Motor neuron (in vitro differentiated cells): Measurements from ENCODE around the gene SULF2. TPM values are rescaled to one million over a fixed set of nuclear protein-coding genes. Genes with fewer than 3 reads are reported as not detected.
"Not testable (repeated sequence)": the region's sequence is repeated elsewhere in the genome, so short reads cannot be mapped to it uniquely, and the experiment has no call there.

Experiments used
- ATAC-seq, 8 experiments: fragments of 200-7000 bp; cut with Tn5 transposase; replicated peaks in 6 of 8; 2 replicates each; pipeline ENCODE4 v1.8.0; 2021; ENCODE audit warnings: mild to moderate bottlenecking in 8 of 8, moderate library complexity in 8 of 8
- H3K27ac ChIP-seq, 2 donors: fragments of 250-450 bp; sonication (Bioruptor Pico); 2 replicates each; pipeline ENCODE4 v1.9.0; 2021; ENCODE audit warnings: antibody characterized with exemption in 2 of 2, mild to moderate bottlenecking in 2 of 2, moderate library complexity in 1 of 2
- H3K4me1 ChIP-seq, 2 donors: fragments of 250-450 bp; sonication (Bioruptor Pico); replicated peaks in 1 of 2; 2 replicates each; pipeline ENCODE4 v1.6.1; 2021; ENCODE audit warnings: antibody characterized with exemption in 2 of 2, mild to moderate bottlenecking in 2 of 2, moderate library complexity in 1 of 2
- H3K4me3 ChIP-seq, 5 donors: fragments of 250-450 bp; sonication (Bioruptor Pico); 2 replicates each; pipeline ENCODE4 v1.9.0; 2021; ENCODE audit warnings: antibody characterized with exemption in 5 of 5, mild to moderate bottlenecking in 5 of 5, moderate library complexity in 4 of 5
- WGBS, 10 experiments: fragments of 450-650 bp; shearing (Covaris generic); methylation state at CpG; one replicate each; pipeline ENCODE4 v1.0.0; 2022; 5-methylcytosine and 5-hydroxymethylcytosine counted together
- in situ Hi-C, 9 experiments: fragments of 400-800 bp; cut with MboI; loops; one replicate each; pipeline ENCODE4 v1.15.0; 2021; ENCODE audit warnings: low sequenced_read_pairs in 9 of 9, low pct_unique_long_range_greater_than_20kb in 2 of 9; ENCODE audit not compliant: unreplicated experiment in 9 of 9
- total RNA-seq, 8 experiments: library from RNA; unstranded; fragments of 300-600 nt; gene quantifications; 2 replicates each; pipeline versions ENCODE4 v1.2.3 to v1.2.4, GENCODE V29; 2022

SULF2 gene
- total RNA-seq, 8 experiments from 2014 or later: 65.5 to 373 (median 95.6) TPM

DNA sequence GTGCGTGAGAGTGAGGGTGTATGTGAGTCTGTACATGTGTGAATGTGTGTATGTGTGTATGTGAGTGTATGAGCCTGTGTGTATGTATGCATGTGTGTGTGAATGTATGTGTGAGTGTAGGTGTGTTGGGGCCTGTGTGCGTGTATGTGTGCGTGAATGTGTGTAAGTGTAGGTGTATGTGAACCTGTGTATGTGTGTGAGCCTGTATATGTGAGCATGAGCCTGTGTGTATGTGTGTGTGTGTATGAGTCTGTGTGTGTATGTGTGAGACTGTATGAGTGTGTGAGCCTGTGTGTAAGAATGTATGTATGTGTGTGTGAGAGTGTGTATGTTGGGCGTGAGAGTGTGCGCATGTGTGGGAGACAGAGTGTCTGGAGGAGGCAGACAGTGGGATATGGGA, 15.8 kb upstream of the SULF2 start:
- H3K27ac ChIP-seq: no peak overlapping the region
- ATAC-seq: peak in 4 of 8 experiments; percentile 7 to 27 (median 16)
- no peak overlapping the region for H3K4me3 ChIP-seq
- in situ Hi-C loops: no loop called here
- WGBS, 10 experiments: 93 to 100% (median 98%) methylated on average over 1 to 4 of the region's 5 CpGs; no CpG with 5 or more reads in 4 of the 10 experiments
- peaks cover 14 to 15% of the 10 kb centered on the region in 2 donors for H3K4me1 ChIP-seq

DNA sequence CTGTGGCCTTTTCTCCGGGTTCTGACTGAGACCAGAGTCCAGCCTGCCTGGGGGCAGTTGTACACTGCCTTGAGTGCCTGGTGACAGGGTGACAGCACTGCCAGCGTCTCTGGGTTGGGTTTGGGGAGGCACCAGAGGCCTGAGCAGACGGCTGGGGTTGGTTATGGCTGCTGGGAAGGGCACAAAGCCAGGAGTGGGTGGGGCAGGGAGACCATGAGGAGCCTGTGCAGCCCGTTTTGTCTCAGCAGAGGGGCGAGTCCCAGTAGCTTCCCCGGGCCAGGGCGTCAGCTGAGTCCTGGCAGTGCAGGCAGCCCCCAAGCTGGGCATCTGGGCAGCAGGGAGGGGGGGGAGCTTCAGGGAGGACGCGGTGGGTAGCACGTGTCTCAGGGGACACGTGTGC, 15.3 kb upstream of the SULF2 start:
- in situ Hi-C loops: no loop called here
- no peak overlapping the region for H3K27ac ChIP-seq
- peak; percentile 47 to 90 (median 63) for ATAC-seq
- H3K4me3 ChIP-seq: no peak overlapping the region
- 23 to 100% (median 100%) methylated on average over 1 to 3 of the region's 11 CpGs; no CpG with 5 or more reads in 7 of the 10 experiments for whole genome bisulfite sequencing, 10 experiments
- peaks cover 14 to 15% of the 10 kb centered on the region in 2 donors for H3K4me1 ChIP-seq

DNA sequence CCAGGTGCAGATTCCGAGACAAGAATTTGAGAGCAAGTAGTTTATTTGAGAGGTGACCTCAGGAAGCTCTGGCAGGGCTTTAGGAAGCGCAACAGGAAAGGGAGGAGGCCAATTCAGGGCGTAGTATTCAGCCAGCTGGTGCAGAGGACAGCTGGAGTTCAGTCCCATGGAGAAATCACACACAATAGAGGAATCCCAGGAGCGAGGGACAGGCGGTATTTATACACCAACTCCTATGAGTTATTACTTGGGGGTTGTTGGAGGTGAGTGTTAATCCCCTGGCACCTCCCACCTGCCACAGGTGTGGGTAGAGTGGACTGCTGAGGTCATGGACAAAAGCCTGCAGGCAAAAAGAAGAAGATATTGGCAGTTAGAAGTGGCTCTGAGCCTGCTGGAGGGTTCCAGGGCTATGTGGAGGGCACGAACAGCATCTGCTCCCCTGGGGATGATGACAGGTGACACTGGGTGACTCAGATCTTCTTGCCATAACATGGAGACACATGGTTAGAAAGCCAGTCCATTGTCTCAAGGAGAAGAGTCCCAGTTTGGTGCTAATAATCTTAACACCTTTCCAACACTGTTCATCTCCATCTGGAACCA, 13.9 kb upstream of the SULF2 start:
- peak in 3 of 8 experiments; percentile 40 to 86 (median 83) for ATAC-seq
- H3K4me3 ChIP-seq: no peak overlapping the region
- no peak overlapping the region for H3K27ac ChIP-seq
- peaks cover 9 to 15% of the 10 kb centered on the region in 2 donors for H3K4me1 ChIP-seq
- WGBS, 10 experiments: 0 to 90% (median 77%) methylated on average over 1 to 6 of the region's 6 CpGs; no CpG with 5 or more reads in 5 of the 10 experiments
- in situ Hi-C loops: loop anchor here in 7 of 9 experiments (25.0 kb wide), 3 partner anchors 388 to 813 kb away; no protein-coding TSS in a partner anchor

DNA sequence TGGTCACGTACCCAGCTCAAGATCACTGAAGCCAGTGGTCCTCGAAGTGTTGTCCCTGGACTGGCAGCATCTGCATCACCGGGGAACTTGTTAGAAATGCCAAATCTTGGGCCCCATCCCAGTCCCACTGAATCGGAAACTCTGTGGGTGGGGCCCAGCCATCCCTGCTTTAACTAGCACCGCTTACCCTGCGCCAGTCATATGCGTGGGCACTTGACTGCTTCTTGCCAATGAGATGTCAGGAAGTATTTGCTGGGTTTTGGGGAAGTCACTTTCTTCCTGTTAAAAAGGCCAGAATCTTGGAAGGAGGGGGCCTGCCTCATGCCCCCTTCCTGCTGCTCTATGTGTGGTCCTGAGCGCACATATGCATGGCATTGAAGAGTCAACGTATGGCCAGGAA, 11.7 kb upstream of the SULF2 start:
- Histone ChIP-seq H3K27ac (no peak overlapping the region), H3K4me1 (peaks cover 11 to 14% of the 10 kb centered on the region in 2 donors), H3K4me3 (no peak overlapping the region)
- no peak for ATAC-seq
- whole genome bisulfite sequencing, 10 experiments: 80 to 100% (median 90%) methylated on average over 1 to 7 of the region's 9 CpGs; no CpG with 5 or more reads in 3 of the 10 experiments
- in situ Hi-C loops: loop anchor here in 7 of 9 experiments (25.0 kb wide), 3 partner anchors 390 to 815 kb away; no protein-coding TSS in a partner anchor

DNA sequence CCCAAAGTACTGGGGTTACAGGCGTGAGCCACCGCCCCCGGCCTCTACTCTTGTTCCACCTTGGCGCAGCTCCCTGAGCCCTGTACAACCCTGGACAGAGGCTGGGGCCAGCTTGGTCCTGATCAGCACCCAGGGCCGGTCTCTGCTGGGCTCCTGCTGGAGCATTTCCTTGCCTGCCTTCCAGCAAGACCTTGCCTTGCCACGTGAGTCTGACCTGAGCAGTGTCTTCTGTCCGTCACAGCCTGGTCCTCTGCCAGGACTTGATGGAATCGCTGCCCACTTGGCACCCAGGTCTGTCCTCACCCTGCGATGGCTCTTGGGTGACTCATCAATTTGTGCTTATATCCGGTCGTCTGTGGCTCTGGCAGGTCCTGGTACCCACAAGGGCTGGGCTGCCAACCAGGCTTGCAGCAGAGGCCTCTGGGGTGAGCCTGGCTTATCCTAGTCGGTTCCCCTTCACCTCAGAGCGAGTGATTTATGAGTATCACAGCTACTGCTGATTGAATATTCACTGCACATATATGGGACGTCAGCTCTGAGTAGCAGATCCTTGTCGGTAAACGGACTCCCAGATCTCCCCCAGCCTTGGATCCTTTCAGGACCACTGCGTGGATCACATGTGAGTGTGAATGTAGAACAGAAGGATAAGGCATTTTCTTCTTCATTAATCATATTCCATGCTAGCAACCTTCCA, 10.1 kb upstream of the SULF2 start:
- WGBS, 10 experiments: 77 to 90% (median 85%) methylated on average over 2 to 11 of the region's 17 CpGs; no CpG with 5 or more reads in 6 of the 10 experiments
- Histone ChIP-seq H3K27ac (no peak overlapping the region), H3K4me3 (no peak overlapping the region), H3K4me1 (peaks cover 17 to 22% of the 10 kb centered on the region in 2 donors)
- ATAC-seq: peak in 5 of 8 experiments; percentile 36 to 71 (median 65)
- in situ Hi-C loops: loop anchor here in 7 of 9 experiments (25.0 kb wide), 3 partner anchors 392 to 817 kb away; no protein-coding TSS in a partner anchor

DNA sequence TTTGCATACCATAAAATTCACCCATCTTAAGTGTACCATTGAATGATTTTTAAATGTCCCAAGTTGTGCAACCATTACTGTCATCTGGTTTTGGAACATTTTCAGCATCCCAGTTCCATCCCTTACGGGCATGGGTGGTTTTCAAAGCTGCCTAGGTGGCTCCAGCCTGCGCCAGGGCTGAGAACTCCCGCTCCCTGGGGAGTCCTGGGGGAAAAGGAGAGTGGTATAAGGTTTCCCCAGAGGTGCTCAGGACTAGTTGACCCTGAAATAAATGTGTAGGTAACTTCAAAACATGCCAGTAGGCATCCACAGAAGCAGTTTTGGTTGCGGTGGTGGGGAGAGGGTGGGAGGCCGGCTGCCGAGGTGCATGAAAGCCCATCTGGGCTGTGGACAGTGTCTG, 9.0 kb upstream of the SULF2 start:
- H3K27ac ChIP-seq, ATAC-seq, H3K4me3 ChIP-seq: not testable (repeated sequence)
- in situ Hi-C loops: loop anchor here in 7 of 9 experiments (25.0 kb wide), 3 partner anchors 393 to 818 kb away; no protein-coding TSS in a partner anchor
- WGBS, 10 experiments: 100% methylated on average over 2 of the region's 6 CpGs; no CpG with 5 or more reads in 9 of the 10 experiments
- H3K4me1 ChIP-seq: peaks cover 28 to 33% of the 10 kb centered on the region in 2 donors

DNA sequence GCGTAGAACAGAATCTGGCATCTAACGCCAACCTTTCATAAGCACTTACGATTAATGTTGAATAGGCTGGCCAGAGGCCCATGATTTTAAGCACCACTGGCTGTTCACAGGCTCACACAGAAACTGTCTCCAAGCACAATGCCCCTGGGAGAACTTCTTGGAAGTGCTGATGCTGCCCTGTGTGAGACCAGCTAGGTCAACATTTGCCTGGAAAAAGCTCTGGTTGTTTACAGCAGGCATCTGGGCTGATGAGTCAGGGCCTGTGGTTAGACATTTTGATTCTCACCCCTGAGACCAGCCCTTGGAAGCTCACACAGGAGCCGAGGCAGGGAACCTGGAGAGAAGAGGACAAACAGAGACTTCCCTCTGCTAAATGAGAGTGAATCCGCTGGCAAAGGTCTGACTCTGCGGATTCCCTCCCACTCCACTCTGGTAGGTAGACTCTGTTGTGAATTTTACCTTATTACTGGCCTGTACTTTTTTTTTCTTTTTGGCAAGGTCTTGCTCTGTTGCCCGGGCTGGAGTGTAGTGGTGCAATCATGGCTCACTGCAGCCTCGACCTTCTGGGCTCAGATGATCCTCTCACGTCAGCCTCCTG, 6.8 kb upstream of the SULF2 start:
- in situ Hi-C loops: loop anchor here in 7 of 9 experiments (25.0 kb wide), 3 partner anchors 395 to 820 kb away; no protein-coding TSS in a partner anchor
- peak; percentile 80 to 91 (median 86) for ATAC-seq
- WGBS, 10 experiments: 0 to 70% (median 49%) methylated on average over 1 to 5 of the region's 9 CpGs; no CpG with 5 or more reads in 1 of the 10 experiments
- Histone ChIP-seq H3K4me3 (no peak overlapping the region), H3K4me1 (peaks cover 30 to 36% of the 10 kb centered on the region in 2 donors), H3K27ac (no peak overlapping the region)

DNA sequence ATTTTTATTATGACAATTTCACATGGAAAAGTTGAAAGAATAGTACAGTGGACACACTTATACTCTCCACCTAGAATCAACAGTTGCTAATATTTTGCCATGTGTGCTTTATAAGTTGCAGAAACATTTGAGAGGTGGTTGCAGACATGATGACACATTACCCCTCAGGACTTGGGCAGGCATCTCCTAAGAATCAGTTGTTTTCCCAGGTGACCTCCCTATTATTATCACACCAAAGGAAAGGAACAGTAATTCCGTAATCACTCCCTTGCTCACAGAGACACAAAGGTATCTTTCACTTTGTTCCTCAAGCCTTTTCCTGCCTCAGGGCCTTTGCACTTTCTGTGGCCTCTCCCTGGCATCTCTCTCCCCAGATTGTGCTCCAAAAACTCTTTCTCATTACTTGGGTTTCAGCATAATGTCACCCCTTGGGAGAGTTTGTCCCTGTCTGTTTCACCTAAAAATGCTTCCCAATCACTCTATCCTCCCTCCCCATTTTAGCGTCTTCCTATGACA, 5.9 kb upstream of the SULF2 start:
- in situ Hi-C loops: loop anchor here in 7 of 9 experiments (25.0 kb wide), 3 partner anchors 396 to 821 kb away; no protein-coding TSS in a partner anchor
- ATAC-seq: no peak
- no peak overlapping the region for H3K27ac ChIP-seq
- WGBS, 10 experiments: 60 to 100% (median 90%) methylated on average over 1 to 2 of the region's 2 CpGs; no CpG with 5 or more reads in 5 of the 10 experiments
- H3K4me1 ChIP-seq: peaks cover 34 to 44% of the 10 kb centered on the region in 2 donors
- no peak overlapping the region for H3K4me3 ChIP-seq

DNA sequence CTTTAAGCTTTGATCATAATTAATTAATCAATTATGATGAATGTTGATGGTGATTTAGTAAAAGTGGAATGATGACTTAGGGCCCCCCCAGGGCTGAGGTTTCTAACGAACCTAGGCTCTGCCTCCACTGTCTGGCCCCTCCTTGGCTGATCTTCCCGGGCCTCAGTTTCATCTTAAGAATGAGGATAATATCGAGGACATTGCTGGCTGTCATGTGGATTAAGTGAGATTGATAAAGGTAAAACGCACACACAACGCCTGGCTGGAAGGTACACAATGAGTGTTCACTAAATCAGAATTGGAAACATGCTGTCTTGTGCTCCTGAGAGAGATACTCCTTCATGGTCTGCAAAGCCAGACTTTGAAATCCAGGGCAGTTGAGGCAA, 5.3 kb upstream of the SULF2 start:
- in situ Hi-C loops: loop anchor here in 7 of 9 experiments (25.0 kb wide), 3 partner anchors 397 to 822 kb away; no protein-coding TSS in a partner anchor
- ATAC-seq: no peak
- WGBS, 10 experiments: 25 to 89% (median 71%) methylated on average over 2 to 5 of the region's 5 CpGs; no CpG with 5 or more reads in 5 of the 10 experiments
- no peak overlapping the region for H3K4me3 ChIP-seq
- H3K27ac ChIP-seq: no peak overlapping the region
- peaks cover 34 to 43% of the 10 kb centered on the region in 2 donors for H3K4me1 ChIP-seq

DNA sequence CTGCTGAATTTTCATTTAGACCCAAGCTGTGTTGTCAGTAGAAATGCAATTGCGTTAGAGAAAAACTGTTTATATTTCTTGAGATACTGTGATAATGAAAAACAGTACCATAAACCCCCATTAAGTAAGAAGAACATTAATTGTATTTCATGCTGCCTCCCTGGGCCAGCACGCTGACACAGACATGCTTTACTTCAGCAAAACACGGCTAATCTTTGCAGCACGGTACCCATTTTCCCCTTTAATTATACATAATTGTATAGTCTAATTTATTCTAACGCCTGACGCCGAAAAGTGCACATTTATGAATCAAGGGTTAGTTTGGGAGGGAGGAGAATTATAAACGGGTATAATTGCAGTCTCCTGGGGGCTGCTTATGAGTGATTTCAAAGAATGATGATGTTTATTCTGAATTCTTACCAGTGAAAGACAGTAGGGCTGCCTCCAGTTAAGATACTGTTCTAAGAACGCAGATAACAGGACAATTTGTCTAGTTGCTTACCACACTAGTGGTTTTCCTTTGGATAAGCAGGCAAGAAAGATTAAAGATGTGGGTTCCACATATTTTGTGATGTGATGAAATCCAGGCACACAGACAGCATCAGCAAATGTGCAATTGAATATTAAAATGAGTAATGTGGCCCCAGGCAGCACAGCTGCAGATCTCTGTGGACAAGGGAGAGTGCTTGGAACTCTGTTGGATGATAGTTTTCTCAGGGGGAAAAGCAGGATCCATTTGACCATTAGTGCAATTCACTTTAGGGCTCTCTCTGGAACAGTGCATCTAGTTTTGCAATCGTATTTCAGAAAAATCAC, 4.7 kb upstream of the SULF2 start:
- Histone ChIP-seq H3K4me1 (peaks cover 30 to 39% of the 10 kb centered on the region in 2 donors), H3K27ac (no peak overlapping the region), H3K4me3 (no peak overlapping the region)
- peak in 3 of 8 experiments; percentile 27 to 60 (median 34) for ATAC-seq
- in situ Hi-C loops: loop anchor here in 8 of 9 experiments (10.0 to 25.0 kb wide), 4 partner anchors 397 to 825 kb away; no protein-coding TSS in a partner anchor
- 0 to 81% (median 60%) methylated on average over 2 to 10 of the region's 10 CpGs; no CpG with 5 or more reads in 1 of the 10 experiments for WGBS, 10 experiments

DNA sequence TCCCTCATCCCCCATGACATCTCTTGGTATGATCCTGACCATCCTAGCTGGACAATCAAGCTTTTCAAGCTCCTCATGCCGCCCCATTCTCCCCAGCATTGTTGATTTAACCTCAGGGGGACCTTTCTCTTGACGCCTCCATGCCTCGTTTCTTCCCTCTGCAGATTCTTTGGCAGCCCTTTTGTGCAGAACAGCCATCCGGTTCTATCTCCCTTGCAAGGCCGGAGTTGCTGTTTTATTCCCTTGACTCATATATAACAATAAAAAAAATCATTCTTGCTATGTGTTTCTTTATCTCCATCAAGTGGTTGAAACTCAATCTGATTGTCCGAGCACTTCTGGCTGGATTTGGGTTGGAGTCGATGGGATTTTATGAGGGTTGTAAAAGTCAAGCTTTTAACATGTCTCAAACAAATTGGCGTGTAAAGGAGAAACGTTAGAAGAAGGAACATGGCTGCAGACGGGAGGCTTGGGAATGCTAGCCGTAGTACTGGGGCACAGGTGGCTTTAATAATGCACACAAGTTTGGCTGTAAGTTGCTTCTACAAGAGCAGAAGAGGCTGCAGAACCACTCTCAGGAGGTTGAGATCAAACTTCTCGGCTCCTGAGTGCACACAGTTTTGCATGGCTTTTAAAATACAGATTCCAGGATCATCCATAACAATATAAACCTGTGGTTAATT, 3.9 kb upstream of the SULF2 start:
- Histone ChIP-seq H3K4me1 (peaks cover 30 to 39% of the 10 kb centered on the region in 2 donors), H3K27ac (no peak overlapping the region), H3K4me3 (no peak overlapping the region)
- in situ Hi-C loops: loop anchor here in 8 of 9 experiments (10.0 to 25.0 kb wide), 4 partner anchors 398 to 826 kb away; no protein-coding TSS in a partner anchor
- WGBS, 10 experiments: 20 to 51% (median 35%) methylated on average over 1 to 12 of the region's 12 CpGs
- ATAC-seq: no peak
